K562 (cell line): ENCODE data around the gene AARSD1. TPM values are rescaled to one million over a fixed set of nuclear protein-coding genes. Genes with fewer than 3 reads are reported as not detected.

Experiments
- CEBPG ChIP-seq, 3 experiments: fragments of 200-800 bp in 1 of 3; sonication (Bioruptor generic) in 1 of 3; sonication (generic) in 1 of 3; formaldehyde crosslinking in 1 of 3; IDR thresholded peaks in 2 of 3; conservative IDR thresholded peaks in 1 of 3; 2 replicates each; pipeline versions ENCODE4 v1.6.1 to v1.8.0; 2016 to 2022; ENCODE audit warnings: missing compliant biosample characterization in 2 of 3, missing genetic modification characterization in 2 of 3, mild to moderate bottlenecking in 1 of 3, missing genetic modification reagents in 1 of 3
- CHAMP1 ChIP-seq: fragments of 450-650 bp; IDR thresholded peaks from 2 replicates; pipeline ENCODE4 v1.6.1; 2016; ENCODE audit warnings: mild to moderate bottlenecking
- CREBBP ChIP-seq: IDR thresholded peaks from one replicate; pipeline ENCODE4 v1.6.1; 2012; ENCODE audit warnings: low read depth, mild to moderate bottlenecking, control low read depth, inconsistent platforms, low read length
- CREM ChIP-seq: IDR thresholded peaks from 2 replicates; pipeline ENCODE4 v1.6.1; 2014; ENCODE audit warnings: antibody characterized with exemption, low read depth
- ETS1 ChIP-seq: conservative IDR thresholded peaks from 2 replicates; pipeline ENCODE4 v1.6.1; 2011; ENCODE audit warnings: low read depth, mild to moderate bottlenecking, low read length; ENCODE audit not compliant: control insufficient read depth
- HEY1 ChIP-seq: fragments of 250-450 bp; sonication (Bioruptor Pico); IDR thresholded peaks from 2 replicates; pipeline ENCODE4 v1.5.0; 2020; ENCODE audit warnings: mild to moderate bottlenecking, moderate library complexity, borderline replicate concordance
- ILK ChIP-seq: fragments of 450-650 bp; IDR thresholded peaks from 2 replicates; pipeline ENCODE4 v1.6.1; 2016; ENCODE audit warnings: missing genetic modification characterization, low read depth, mild to moderate bottlenecking, missing compliant biosample characterization, moderate library complexity, borderline replicate concordance
- KLF13 ChIP-seq: fragments of 450-650 bp; IDR thresholded peaks from 2 replicates; pipeline ENCODE4 v1.6.1; 2016; ENCODE audit warnings: missing genetic modification characterization, low read depth, mild to moderate bottlenecking, missing compliant biosample characterization, moderate library complexity, borderline replicate concordance
- MNT ChIP-seq, 2 experiments: fragments of 450-650 bp; conservative IDR thresholded peaks; 2 replicates each; pipeline ENCODE4 v1.6.1; 2017; ENCODE audit warnings: mild to moderate bottlenecking in 2 of 2, moderate library complexity in 2 of 2
- NCOA6 ChIP-seq: fragments of 450-650 bp; IDR thresholded peaks from 2 replicates; pipeline ENCODE4 v1.6.1; 2017; ENCODE audit warnings: mild to moderate bottlenecking
- NR2F6 ChIP-seq: fragments of 450-650 bp; formaldehyde crosslinking; IDR thresholded peaks from 2 replicates; pipeline ENCODE4 v1.4.0; 2020; ENCODE audit warnings: mild to moderate bottlenecking
- PATZ1 ChIP-seq: fragments of 250-450 bp; sonication (Bioruptor Pico); IDR thresholded peaks from 2 replicates; pipeline ENCODE4 v1.5.0; 2020; ENCODE audit warnings: mild to moderate bottlenecking, borderline replicate concordance
- PHB2 ChIP-seq: fragments of 450-650 bp; IDR thresholded peaks from 2 replicates; pipeline ENCODE4 v1.6.1; 2017; ENCODE audit warnings: low read depth
- SMARCE1 ChIP-seq: fragments of 450-650 bp; IDR thresholded peaks from 2 replicates; pipeline ENCODE4 v1.7.1; 2016; ENCODE audit warnings: mild to moderate bottlenecking
- TEAD4 ChIP-seq, 2 experiments: sonication (generic) in 1 of 2; formaldehyde crosslinking in 1 of 2; IDR thresholded peaks; 2 replicates each; pipeline versions ENCODE4 v1.6.1 to v1.8.0; 2012 to 2022; ENCODE audit warnings: borderline replicate concordance in 1 of 2, inconsistent platforms in 1 of 2, low read length in 1 of 2, mild to moderate bottlenecking in 1 of 2, missing genetic modification reagents in 1 of 2
- ZNF121 ChIP-seq: sonication (generic); formaldehyde crosslinking; conservative IDR thresholded peaks from 2 replicates; pipeline ENCODE4 v1.8.0; 2022; ENCODE audit warnings: missing genetic modification reagents
- ZNF140 ChIP-seq: fragments of 250-450 bp; sonication (Bioruptor Pico); IDR thresholded peaks from 2 replicates; pipeline ENCODE4 v1.8.0; 2021; ENCODE audit warnings: moderate library complexity, mild to moderate bottlenecking, inconsistent platforms
- ZNF263 ChIP-seq: sonication (generic); formaldehyde crosslinking; IDR thresholded peaks from 2 replicates; pipeline ENCODE4 v1.8.0; 2022; ENCODE audit warnings: mild to moderate bottlenecking, missing genetic modification reagents, borderline replicate concordance
- ZNF764 ChIP-seq: fragments of 250-450 bp; sonication (Bioruptor Pico); IDR thresholded peaks from 2 replicates; pipeline ENCODE4 v1.4.0; 2020; ENCODE audit warnings: low read depth, mild to moderate bottlenecking, moderate library complexity
- ZNF79 ChIP-seq: fragments of 250-450 bp; sonication (Bioruptor Pico); IDR thresholded peaks from 2 replicates; pipeline ENCODE4 v1.4.0; 2020; ENCODE audit warnings: low read depth, mild to moderate bottlenecking, moderate library complexity
- polyA plus RNA-seq, 8 experiments: library from polyadenylated mRNA; depleted of rRNA in 4 of 8; stranded (reverse) in 5 of 8; unstranded in 3 of 8; fragments of >200 nt; fragmentation: Nextera tagmentation in 2 of 8; fragmentation: Illumina TruSeq in 1 of 8; extraction: Ambion mirVana in 2 of 8; extraction: Trizol in 1 of 8; gene quantifications; 2 replicates each; pipeline versions ENCODE4 v1.2.1 to v1.2.3, GENCODE V29; 2011 to 2014; ENCODE audit warnings: inconsistent platforms in 1 of 8, missing spikeins in 1 of 8
- total RNA-seq, 7 experiments: library from RNA; depleted of rRNA in 6 of 7; stranded (reverse); fragments of >200 nt in 6 of 7; fragmentation: Illumina TruSeq in 2 of 7; extraction: Trizol in 2 of 7; gene quantifications; 2 replicates each; pipeline versions ENCODE4 v1.2.1 to v1.2.3, GENCODE V29; 2011 to 2021; ENCODE audit warnings: low replicate concordance in 1 of 7

The AARSD1 gene
- total and polyA plus RNA-seq, 9 of the 15 experiments (the other 6 are each of a cell fraction or from before 2014, with no cell fraction given) = 51.7 to 98.5 (median 68.6) TPM

GRCh38 chr17:42980274-42980765, 16.1 kb upstream of the AARSD1 start, which contains the start of gene RUNDC1 (continued):
- no peak for TF ChIP-seq ILK (tag)
- no peak for TF ChIP-seq ZNF79 (CRISPR knock-in tag)
- TF ChIP-seq CREM = peak; percentile 85
- no peak for TF ChIP-seq NCOA6
- TF ChIP-seq PATZ1 = no peak
- TF ChIP-seq KLF13 = peak; percentile 77
- TF ChIP-seq HEY1 (CRISPR knock-in tag) = no peak
- TF ChIP-seq MNT (conservative IDR thresholded peaks at IDR 0.05) = peak; percentile 66 to 79
- no peak for TF ChIP-seq CREBBP
- TF ChIP-seq ZNF140 = no peak
- no peak; the same call in 1 of the 2 replicates for TF ChIP-seq ETS1
- no peak for TF ChIP-seq ZNF121 (CRISPR knock-in tag)
- no peak for TF ChIP-seq ZNF263 (CRISPR knock-in tag)
- no peak for TF ChIP-seq SMARCE1
- TF ChIP-seq CHAMP1 = no peak
- TF ChIP-seq NR2F6 (CRISPR knock-in tag) = no peak
- TF ChIP-seq CEBPG (CRISPR knock-in tag; IDR thresholded peaks at IDR 0.05) = no peak
- TF ChIP-seq CEBPG (tag; conservative IDR thresholded peaks at IDR 0.05 in 1 of 2, IDR thresholded peaks at IDR 0.05 in 1 of 2) = no peak
- no peak for TF ChIP-seq PHB2
- no peak for TF ChIP-seq ZNF764 (CRISPR knock-in tag)
- no peak for TF ChIP-seq TEAD4 (IDR thresholded peaks at IDR 0.05; ENCODE audit: low read length)
- no peak for TF ChIP-seq TEAD4 (CRISPR knock-in tag; IDR thresholded peaks at IDR 0.05; ENCODE audit: borderline replicate concordance)
